ENCODE results near the gene EDN3.

GRCh38 chr20:59354460-59354859 is 54.0 kb downstream of the EDN3 start:
- TF ChIP-seq CTCF (IDR thresholded peaks at IDR 0.05; ENCODE audit: poor library complexity) (no peak), EZH2 (IDR thresholded peaks at IDR 0.05; ENCODE audit: borderline replicate concordance) (no peak)
